GM12865 (cell line): Measurements from ENCODE around the gene ACTG1.

Experiments used
- DNase-seq: peaks from one replicate; pipeline ENCODE4 v3.0.0; 2010; ENCODE audit warnings: low read depth
- H3K4me3 ChIP-seq: 2 replicates; pipeline ENCODE4 v1.5.1; 2011; ENCODE audit warnings: mild to moderate bottlenecking, low read depth, low read length, control low read depth
- TF ChIP-seq, protein P1 (sequence below): IDR thresholded peaks from 2 replicates; pipeline ENCODE4 v1.5.1; 2011; ENCODE audit warnings: low read length, control low read depth, low read depth, inconsistent platforms; ENCODE audit not compliant: insufficient read depth; ENCODE audit errors: missing control alignments

The ACTG1 gene

DNA sequence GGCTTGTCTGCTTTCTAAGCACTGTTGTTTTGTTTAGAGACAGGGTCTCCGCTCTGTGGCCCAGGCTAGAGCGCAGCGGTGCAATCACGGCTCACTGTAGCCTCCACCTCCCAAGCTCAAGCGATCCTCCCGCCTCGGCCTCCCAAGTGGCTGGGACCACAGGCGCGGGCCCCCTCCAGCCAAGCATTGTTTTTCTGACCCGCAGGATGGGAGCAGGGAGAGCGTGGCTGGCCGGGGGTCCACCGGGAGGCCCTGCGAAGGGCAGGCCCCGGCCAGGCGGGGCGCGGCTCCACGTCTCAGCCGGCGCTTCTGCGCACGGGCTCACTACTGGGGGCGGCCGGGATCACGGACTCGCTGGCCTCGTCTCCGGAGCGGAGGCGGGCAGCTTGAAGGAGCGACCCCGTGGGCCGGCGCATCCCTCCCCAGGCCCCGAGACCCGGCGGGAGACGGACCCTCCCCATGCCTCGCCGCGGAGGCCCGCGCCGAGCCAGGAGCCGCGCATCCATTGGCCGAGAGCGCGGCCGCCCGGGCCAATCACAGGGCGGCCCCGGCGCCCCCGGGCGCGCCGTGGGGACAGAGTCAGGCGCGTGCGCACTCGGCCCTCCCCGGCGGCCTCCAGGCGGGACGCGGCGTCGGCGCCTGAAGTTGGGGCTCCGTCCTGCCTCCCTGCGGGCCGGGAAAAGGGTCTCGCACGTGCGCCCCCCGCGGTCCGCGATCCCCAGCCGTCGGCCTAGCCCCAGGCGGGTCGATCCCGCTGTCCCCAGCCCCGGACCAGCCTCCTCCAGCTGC is 24.9 kb downstream of the ACTG1 start:
- TF ChIP-seq, protein P1, sequence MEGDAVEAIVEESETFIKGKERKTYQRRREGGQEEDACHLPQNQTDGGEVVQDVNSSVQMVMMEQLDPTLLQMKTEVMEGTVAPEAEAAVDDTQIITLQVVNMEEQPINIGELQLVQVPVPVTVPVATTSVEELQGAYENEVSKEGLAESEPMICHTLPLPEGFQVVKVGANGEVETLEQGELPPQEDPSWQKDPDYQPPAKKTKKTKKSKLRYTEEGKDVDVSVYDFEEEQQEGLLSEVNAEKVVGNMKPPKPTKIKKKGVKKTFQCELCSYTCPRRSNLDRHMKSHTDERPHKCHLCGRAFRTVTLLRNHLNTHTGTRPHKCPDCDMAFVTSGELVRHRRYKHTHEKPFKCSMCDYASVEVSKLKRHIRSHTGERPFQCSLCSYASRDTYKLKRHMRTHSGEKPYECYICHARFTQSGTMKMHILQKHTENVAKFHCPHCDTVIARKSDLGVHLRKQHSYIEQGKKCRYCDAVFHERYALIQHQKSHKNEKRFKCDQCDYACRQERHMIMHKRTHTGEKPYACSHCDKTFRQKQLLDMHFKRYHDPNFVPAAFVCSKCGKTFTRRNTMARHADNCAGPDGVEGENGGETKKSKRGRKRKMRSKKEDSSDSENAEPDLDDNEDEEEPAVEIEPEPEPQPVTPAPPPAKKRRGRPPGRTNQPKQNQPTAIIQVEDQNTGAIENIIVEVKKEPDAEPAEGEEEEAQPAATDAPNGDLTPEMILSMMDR: no peak
- peak overlapping the region; percentile 83 for H3K4me3 ChIP-seq
- DNase-seq: peak; percentile 84

DNA sequence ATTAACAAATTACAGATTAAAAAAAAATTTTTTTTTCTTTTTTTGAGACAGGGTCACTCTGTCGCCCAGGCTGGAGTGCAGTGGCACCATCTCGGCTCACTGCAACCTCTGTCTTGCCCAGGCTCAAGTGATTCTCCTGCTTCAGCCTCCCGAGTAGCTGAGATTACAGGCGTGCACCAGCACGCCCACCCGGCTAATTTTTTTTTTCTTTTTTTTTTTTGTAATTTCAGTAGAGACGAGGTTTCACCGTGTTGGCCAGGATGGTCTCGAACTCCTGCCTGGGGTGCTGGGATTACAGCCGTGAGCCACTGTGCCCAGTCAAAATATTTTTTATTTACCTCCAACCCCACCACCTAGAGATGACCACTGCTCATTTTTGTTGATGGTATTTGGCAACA is 25.5 kb downstream of the ACTG1 start:
- TF ChIP-seq, protein P1: no peak
- no peak overlapping the region for H3K4me3 ChIP-seq
- no peak for DNase-seq

DNA sequence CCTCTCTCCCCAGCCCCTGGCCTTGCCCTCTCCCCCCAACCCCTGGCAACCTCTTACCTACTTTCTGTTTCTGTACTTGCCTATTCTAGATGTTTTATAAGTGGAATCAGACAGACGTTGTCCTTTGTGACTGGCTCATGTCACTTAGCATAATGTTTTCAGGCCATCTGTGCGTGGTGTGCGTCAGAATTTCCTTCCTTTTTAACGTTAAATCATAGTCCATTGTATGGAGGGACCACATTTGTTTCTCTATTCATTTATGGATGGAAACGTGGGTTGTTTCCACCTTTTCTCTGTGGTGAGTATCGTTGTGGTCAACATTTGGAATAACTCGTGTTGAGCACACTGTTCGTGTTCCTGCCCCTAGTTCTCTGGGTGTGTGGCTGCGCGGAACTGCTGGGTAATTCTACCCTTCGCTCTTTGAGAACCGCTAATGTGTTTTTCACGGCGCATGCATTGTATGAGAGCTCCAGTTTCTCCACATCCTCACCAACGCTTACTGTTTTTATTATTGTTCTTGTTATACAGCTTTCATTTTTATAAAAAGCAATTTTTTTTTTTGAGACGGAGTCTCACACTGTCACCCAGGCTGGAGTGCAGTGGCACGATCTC is 26.3 kb downstream of the ACTG1 start:
- TF ChIP-seq, protein P1: no peak
- no peak overlapping the region for H3K4me3 ChIP-seq
- no peak for DNase-seq

DNA sequence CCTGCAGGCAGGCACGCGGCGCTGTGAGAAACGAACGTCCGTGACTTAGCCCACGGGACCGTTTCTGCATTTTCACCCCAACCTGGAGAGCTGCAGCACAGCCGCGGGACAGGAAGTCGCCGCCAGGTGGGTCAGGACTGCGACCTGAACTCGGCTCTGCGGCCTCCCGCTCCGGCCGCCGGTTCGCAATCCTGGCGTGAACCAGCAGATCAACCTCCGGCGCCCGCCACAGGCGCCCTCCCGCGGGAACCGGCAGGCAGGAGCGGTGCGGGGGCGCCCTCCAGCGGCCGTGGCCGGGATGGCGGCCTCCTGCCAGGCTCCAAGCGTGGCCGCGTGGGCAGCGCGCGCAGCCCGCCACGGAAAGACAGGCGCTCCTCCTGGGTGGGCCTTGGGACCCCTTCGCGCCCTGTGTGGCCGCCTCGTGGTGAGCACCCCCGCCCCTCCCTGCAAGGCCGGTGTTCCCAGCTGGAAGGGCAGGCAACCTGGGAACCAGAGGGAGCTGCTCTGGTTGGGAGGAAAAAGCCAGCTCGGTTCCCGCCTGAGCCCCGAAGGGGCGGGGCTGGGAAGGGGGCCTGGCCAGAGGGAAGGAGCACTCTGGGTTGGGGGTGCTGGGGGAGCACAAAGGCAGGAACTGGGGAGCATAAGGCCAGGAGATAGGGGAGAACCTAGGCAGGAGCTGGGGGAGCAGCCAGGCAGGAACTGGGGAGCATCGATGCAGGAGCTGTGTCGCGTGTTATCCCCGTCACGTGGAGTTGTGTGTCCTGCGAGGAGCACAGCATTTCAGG is 28.2 kb downstream of the ACTG1 start:
- TF ChIP-seq, protein P1: peak; percentile 93
- peak; percentile 93 for DNase-seq
- H3K4me3 ChIP-seq: peak overlapping the region; percentile 34

DNA sequence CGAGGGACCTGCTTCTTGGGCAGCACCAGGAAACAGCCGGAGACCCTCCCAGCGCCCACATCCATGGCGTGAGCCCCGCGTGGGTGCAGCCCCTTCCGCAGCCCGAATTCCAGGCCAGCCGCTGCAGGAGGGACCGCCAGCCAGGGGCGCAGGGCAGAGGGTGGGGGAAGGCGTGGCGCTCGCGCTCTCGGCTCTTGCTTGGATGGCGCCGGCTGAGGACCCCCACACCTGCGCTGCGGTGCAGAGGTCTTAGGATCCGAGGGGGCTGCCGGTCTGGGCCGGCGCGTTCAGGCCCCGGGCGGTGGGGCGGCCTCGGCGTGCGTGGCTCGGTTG is 28.8 kb downstream of the ACTG1 start:
- H3K4me3 ChIP-seq: peak overlapping the region; percentile 34; the same call in 1 of the 2 replicates
- TF ChIP-seq, protein P1: no peak
- DNase-seq: no peak

DNA sequence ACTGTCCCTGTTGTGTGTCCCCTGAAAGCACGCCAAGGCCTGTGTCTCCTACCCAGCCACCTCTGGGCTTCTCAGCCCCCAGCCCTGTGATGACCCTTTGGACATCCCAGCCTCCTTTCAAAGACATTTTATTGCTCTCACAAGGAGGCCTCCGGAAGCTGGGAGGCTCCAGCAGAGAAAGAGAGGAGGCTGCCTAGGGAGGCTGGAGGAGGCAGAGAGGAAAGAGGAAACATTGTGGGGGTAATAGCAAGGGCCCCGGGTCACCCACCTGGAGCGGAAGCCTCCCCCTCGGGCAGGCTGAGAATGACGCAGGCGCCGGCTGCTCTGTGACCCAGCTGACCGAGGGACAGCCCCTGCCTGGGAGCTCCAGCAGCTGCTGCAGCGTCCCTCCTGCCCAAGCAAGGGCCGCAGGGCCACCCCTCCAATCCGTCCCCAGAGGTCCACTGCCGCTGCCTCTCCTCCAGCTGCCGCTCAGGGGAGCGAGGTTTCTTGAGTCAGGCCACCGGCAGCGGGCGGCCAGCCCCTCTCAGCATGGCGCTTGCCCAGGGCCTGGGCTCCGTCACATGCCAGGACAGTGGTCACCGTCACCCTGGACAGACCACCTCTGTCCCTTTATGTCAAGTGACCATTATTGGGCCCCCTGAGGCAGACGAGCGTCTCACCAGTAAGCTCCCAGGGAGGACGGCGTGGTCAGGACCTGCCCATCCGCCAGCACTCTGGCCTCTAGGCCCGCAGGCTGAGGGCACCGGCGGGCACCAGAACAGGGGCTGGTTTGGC is 29.3 kb downstream of the ACTG1 start:
- TF ChIP-seq, protein P1: no peak
- peak; percentile 34 for DNase-seq
- no peak overlapping the region for H3K4me3 ChIP-seq
